HG03095 (cell line): ENCODE results near the gene IMMP2L.
A peak's percentile ranks its signal among the peaks of the same experiment; 100 is the strongest.

Experiments used
- ATAC-seq: cut with Tn5 transposase; IDR thresholded peaks from one replicate; pipeline ENCODE4 v1.9.1; 2021; ENCODE audit warnings: moderate library complexity; ENCODE audit not compliant: unreplicated experiment

IMMP2L gene

DNA sequence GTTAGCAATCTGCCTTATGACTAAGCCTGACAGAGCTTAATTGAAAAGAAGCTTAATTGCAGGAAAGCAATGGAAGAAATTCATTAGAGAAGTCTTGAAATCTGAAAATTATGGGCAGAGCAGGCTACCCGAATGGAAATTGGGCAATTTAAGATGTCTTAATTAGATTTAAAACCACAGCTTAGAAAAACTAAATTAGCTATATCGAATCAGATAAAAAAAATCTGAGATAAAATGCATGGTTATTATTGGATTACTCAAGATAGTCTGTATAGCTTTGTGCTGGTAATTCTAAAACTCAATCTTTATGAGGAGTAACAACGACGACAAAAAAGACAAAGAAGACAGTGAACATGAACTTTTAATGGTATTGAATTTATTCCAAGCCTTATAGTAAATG is 719.5 kb downstream of the IMMP2L start:
- no peak for ATAC-seq

DNA sequence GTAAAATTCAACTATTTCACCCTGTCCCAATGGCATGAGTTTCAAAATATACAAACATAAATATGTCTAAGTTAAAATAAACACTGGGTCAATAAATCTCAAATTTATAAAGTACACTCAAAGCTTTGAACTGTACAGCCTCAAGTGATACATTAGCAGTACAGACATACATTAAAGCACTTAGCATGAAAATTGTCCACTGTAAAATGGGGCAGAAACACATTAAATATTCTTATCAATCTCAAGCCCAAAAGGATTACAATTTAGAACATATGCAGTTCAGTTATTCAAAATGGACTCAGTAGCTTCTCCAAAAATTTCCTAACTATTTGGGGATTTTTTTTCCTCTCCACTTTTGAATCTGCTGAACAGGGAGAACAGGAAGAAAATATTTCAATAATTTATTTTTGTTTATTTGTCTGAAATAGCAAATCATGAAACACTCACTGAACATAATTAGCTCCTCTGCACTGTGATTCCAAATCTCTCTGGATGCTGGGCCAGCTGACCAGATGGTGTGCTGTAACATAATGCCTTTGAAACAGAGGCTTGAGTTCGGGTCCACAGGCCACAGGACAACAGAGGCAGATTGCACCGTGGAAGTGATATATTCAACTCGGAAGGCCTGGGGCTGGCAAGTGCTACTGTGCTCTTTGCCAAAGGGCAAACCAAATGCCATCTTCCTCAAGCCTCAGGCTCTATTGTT is 720.3 kb downstream of the IMMP2L start:
- ATAC-seq: no peak

DNA sequence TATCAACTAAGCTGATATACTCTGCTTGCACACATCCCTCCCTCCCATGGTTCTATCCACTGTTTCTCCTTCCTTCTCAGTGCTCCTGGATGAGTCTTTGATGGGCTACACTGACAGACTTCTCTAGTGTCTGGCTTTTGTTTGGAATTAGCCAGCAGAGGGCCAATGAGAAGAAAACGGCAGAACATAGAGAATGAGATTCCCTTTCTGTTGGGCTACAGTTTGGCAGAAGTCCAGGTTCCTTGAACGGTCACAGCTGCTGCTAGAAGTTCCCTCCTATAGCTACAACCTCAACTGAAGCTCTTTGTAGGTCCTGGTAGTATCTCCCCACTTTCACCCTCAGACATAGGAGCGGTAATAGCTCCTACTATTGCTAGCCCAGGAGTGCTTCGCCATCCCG is 722.4 kb downstream of the IMMP2L start:
- ATAC-seq: no peak

DNA sequence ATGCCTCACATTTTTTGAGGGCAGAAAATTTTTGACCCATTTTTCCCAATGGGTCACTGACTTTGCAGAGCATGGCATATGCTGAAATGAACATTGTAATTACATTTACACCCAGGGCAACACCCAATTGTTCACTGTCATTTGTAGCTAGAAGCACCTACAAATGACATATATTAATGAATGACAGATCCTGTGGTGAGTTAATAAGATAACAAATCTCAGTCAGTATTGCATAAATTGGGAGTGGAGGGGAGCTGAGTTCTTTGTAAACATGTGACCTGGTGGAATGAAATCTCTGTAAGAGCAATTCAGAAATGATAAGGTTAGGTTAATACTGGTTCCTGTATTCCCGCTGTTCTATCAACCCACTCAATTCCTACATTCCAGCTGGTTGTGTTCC is 726.4 kb downstream of the IMMP2L start:
- ATAC-seq: no peak

DNA sequence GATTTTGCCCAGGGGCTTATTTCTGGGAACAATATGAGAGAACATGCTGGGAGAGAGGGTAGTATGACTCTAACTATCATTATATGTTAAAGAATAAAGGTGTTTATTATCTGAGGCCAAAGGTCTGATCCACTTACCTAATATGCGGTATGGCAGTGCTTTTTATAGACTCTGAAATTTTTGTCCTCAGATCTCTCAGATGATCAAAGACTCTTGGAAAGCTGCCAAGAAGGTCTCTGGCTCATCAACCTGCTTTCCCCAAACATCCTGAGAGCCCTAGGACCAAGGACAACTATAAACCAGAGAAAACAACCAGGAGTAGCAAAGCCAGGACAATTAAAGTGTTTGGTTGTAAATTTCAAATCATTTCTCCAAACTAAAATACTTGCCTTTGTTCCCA is 727.1 kb downstream of the IMMP2L start:
- no peak for ATAC-seq

DNA sequence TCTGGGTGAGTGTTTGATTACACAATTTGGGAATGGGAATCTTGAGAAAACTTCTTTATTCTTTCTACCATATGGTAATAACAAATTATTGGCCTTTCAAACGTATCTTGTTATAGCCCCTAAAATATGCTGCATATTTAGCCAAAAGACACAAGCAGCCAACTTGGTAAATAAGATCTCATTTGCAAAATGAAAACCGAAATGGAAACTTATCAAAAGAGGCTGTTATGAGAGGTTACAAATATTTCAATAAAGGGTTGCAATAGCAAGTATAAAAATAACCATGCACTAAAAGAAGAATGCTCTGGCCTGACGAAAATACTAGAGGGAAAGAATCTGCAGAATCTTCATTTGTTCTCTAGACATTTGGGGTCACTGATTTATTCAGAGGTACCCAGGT is 730.9 kb downstream of the IMMP2L start:
- no peak for ATAC-seq

DNA sequence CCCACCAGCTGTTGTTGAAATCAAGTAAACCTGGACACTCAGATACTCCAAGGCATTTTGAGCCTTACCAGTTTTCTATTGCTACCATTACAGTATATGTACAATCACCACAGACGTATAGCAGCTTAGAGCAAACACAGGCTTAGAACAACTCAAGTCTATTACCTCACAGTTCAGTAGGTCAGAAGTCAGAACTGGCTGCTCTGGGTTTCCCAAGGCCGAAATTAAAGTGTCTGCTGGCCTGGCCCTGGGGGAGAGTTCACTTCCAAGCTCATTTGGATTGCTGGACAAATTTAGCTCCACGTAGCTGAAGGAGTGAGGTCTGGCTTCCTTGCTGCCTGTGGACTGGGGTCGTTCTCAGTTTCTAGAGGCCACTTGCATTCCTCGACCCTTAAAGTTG is 731.5 kb downstream of the IMMP2L start:
- no peak for ATAC-seq

DNA sequence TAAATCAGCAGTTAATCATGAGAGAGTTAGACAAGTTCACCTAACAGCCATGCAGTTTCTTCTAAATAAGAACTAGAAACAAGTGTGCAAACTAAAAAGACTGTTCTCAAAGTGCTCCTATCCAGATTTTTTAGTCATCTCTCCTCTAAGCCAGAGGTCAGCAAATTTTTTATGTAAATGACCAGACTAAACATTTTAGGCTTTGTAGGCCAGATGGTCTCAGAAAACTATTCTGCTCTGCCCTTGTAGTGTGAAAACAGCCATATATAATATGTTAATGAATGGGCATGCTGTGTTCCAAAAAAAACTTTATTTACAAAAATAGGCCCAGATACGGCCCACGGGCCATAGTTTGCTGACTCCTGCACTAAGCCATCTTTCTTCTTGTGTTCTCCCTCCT is 734.4 kb downstream of the IMMP2L start:
- no peak for ATAC-seq

DNA sequence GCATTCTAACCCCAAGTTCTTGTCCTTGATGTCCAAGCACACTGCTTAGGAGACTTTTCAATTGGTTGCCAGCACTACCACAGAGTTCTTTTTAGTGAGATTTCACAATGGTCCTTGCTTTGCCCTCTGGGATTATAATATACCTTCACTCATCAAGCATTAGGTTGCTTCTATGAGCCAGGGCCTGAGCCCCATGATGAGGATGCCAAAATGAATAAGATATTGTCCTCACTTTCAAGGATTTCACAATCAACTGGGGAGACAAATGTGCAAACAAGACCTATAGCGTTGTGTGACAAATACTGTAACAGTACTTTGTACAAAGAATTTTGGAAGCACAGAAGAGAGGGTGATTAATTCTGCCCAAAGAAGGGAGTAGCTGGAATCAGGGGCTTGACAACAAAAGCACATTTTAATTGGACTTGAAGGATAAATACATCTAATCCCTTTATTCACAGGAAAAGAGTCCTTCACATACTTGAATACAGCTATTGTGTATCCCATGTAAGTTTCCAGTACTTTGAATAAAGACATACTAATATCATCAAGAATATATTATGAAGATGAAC is 734.9 kb downstream of the IMMP2L start:
- no peak for ATAC-seq

DNA sequence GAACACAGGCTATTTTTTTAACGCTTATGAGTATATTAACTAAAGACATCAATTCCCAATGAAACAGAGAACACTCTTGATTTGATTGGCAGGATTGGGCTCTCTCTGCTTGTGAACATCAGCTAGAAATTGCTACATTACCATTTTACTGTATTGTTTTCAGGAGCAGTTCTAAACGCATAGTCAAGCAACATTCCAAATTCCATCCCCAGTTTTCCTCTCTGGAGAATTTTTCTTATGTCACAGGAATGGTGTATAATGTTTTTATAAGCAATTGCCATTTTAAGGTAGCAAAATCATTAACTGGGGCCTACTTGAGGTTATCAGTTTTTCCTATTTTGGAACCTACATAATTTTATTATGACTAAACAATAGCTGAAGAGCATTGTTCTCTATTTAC is 748.3 kb downstream of the IMMP2L start:
- no peak for ATAC-seq

DNA sequence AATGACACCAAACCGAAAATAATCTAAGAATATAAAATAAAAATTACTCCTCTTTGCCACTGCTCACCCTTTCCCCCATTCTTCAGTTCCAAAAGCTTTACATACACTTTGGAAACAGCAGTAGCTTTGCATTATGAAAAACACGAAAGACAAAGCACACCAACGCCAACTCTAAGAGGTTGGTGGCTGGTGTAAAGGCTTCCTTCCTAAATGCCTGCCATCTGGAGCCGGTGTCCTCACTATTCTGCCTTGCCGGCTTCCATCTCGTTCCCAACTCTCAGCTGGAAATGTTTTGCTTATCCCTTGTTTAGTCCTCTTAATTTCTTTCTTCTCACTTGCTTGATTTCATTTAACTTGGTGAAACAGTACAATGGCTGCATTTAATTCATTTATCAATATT is 752.5 kb downstream of the IMMP2L start:
- no peak for ATAC-seq

DNA sequence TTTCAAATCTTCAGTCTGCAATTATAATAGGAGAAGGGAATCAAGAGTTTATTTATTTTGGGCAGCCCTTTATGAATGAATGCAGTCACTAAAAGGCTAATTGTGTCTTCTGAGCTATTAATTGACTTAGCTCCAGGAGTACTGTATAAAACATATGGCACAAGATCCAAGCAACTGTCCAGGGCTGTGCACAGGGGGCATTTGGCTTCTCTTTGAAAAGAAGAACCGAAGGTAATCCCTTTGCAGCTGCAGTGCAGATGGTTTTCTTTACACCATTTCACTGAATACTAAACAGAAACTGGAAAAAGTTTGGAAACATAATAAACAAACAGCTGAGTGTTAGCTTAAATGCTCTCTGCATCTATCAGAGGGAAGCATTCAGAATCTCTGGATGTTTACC is 753.9 kb downstream of the IMMP2L start:
- ATAC-seq: no peak

DNA sequence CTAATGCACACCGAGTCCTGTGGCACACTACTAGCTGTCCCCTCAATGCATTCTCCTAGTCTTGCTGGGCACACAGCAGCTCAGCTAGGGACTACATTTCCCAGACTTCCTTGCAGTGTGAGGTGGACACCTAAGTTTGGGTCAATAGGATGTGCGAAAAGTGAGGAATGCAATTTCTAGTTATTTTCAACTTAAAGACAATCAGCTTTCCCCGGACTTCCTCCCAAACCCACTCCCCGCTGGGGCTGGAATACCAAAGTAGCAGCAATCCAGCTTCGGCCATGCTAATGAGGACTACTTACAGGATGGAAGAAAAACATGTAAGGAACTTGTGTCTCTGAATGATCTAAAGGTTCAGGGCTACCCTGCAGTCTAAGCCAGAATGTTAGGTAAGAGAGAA is 757.8 kb downstream of the IMMP2L start:
- no peak for ATAC-seq

DNA sequence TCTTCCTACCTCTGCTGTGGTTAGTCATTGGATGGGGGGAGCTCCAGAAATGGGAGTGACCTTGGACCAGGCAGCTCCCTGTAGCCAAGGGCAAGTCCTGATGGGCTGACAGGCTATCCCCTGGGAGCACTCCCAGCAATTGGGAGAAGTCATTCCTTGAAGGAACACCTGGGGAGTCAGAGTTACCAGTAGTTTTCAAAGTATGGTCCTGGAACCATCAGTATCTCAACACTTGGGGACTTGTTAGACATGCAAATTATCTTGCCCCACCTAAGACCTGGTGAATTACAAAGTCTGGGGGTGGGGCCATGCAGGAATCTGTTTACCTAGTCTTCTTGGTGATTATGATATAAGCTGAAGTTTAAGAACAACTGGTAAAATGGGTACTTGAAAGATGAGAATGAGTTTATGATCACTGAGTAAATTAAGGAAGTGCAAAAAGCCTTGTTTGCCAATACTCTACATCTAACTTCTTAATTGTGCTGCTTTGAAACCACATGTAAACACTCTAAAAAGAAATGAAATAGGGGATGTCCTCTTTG is 758.6 kb downstream of the IMMP2L start:
- ATAC-seq: no peak

DNA sequence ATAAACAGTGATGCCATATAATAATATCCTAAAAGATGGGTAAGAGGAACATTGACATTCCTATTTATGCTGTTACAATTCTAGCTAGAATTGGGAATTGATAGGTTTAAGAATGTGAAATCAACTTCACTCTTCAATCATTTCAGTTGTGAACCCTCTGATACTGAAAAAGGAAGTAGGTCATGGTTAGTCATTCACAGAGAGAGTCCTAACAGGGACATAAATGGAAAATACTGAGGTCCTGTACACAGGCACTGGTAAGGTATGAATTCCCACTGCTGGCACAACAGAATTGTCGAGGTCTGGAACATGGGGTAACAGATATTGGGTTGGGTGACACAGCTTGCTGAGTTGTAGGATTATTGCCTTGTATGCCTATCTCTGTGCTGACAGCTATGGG is 760.8 kb downstream of the IMMP2L start:
- peak; percentile 60 for ATAC-seq

DNA sequence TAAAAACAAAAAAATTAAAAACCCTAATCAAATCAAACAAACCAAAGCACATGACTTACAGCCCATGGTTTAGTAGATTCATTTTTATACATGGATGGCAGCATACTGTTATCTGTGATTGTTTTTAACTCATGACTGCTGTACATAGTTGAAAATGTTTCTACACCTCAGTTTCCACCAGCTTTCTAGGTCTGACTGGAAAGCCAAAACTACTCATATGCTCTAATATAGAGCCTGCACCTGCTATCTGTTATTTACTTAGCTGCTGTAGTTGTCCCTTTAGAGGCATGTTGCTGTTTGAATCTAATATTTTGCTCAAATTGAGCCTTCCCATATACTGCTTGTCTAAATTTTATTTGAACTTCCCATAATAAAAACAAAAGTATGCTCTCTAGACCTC is 761.3 kb downstream of the IMMP2L start:
- ATAC-seq: peak; percentile 39

DNA sequence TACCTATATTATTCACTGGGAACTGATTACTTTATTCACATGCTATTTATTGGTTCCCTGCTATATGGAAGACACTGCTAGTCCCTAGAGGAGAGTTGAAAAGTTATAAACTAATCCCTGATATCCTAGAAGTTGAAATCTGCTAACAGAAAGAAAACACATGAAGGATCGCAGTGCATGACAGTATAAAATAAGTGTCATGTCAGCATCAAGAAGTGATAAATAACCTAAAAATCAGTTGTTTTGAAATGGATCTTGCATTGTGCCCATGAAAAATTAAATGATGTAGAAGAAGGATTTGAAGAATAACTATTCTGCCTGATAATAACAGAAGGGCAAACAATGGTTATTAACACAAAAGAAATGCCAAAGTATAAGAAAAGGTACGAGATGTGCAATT is 764.6 kb downstream of the IMMP2L start:
- no peak for ATAC-seq

DNA sequence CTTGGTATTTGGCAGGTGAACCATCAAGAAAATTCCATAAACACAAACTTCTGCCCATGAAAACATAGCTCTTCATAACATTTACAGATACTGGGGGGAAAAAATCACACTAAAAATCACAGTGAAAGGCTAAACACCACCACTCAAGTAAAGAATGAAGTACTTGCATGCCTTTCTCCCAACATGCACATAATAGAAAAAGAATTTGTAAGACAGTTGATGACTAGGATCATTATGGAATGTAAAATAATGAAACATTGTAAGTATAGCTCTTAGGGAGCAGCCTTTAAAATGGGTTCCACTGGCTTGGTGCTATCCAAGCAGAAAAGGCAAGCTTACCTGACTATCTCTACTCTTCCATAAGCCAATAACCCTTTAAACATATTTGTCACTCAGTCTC is 771.3 kb downstream of the IMMP2L start:
- no peak for ATAC-seq

DNA sequence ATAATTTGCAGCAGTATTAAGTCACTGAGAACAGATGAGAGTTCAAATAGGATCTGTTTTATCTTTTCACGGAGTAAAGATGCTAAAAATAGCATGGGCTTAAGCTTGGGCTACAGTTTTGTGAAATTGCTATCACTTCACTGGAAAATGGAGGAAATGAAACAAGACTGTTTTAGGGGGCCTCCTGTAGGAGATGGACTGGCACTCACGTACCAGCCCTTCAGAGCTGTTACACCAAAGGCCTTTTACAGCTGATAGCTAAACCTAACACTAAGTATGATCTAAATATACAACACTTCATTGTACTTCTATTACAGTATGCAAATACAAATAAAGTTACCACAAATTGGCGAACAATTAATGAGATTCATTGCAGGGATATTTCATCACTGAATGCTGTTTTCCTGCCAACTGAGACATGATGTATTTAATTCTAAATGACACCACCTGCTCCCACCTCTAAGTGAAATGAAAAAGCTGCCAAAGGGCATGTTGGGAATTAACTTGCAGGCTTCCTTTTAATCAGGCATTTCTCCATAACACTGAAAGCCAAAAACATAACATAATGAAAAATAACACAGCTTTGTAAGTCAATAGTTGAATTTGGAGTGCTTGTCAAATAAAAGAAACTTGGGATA is 775.8 kb downstream of the IMMP2L start:
- ATAC-seq: no peak

DNA sequence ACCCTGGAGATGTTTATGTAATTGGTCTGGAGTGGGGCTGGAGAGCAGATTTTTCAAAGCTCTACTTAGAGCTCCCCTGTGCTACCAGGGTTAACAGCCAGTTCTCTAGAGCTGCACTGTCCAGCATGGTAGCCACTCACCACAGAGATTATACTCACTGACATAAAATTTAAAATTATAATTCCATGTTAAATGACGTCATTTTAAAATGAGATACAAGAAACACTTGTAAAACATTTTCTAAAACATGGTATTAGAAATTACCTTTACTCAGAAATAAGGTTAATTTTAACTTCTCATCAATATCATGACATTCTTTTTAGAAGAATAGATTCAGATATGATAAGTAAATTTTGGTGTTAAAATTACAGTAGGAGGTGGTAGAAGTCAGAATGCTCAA is 777.5 kb downstream of the IMMP2L start:
- ATAC-seq: no peak

DNA sequence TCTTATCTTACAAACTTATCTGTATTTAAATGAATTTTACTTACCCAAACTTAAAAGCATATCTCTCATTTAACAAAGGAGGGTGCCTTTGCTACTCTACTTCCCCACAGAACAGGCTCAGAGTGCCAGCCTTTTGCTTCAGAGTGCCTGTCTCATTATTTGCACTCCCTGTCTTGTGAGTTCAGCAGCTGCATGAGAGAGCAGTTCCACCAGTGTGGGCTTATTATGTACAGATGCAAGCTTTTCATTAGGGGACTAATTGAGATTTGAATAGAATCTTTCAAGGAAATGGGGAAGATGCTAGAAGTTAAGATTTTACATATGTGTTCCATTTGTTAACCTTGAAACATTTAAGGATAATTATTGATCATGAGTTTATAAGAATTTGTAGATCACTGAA is 781.6 kb downstream of the IMMP2L start:
- no peak for ATAC-seq

DNA sequence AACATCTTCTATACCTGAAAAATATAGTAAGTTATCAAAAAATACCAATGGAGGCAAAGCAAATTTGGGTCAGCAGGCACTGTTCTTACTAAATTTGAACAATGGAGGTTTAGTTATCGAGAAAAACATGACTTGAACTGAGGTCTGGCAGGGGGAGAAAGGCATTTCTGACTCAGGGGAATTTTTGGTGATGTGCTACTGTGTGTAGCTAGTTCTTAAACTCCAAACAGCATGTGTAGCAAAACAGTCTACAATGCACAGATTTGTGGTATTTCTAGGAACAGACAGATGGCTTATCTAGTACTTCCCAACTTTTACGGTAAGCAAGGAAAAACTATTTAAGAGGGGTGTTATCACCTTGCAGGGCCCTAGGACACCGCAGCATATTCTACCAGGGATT is 783.0 kb downstream of the IMMP2L start:
- ATAC-seq: no peak
